GM19328 (cell line): ENCODE data around the gene MMP7.
"Not testable (repeated sequence)": the region's sequence is repeated elsewhere in the genome, so short reads cannot be mapped to it uniquely, and the experiment has no call there.

Source experiments
- ATAC-seq: cut with Tn5 transposase; IDR thresholded peaks from one replicate; pipeline ENCODE4 v1.9.1; 2021; ENCODE audit warnings: mild to moderate bottlenecking, moderate library complexity; ENCODE audit not compliant: unreplicated experiment

MMP7 gene

DNA sequence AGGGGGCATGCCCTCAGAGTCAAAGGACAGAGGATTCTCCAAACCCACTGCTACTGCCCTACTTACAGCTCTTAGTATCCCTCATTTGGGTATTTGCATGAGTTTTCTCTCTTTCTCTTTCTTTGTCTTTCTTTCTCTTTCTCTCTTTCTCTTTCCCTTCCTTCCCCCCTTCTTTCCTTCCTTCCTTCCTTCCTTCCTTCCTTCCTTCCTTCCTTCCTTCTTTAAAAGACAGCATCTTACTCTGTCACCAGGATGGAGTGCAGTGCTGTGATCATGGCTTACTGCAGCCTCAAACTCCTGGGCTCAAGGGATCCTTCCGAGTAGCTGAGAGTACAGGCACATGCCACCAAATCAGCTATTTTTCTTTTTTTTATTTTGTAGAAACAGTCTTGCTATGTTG, 14.0 kb upstream of the MMP7 start:
- no peak for ATAC-seq

- ATAC-seq = no peak
Observed at GRCh38 chr11:102539567-102539966, 9.0 kb upstream of the MMP7 start.

DNA sequence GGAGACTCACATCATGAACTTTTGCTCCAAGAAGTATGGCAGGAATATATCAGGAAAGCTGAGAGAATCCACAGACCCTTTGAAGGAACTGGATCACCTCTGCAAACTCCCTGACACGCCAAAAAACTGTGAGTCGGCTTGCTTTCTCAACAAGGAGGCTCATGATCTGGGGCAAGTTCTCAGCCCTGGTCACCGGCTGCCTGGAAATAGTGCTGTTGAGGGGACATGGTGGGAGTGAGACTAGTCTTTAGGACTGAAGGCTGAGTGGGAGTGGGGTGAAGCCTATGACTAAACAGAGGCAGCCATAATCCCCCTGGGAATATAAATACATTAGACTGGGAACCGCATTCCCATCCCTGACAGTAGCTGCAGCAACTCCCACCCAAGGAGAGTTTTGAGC, 8.4 kb upstream of the MMP7 start:
- no peak for ATAC-seq

GRCh38 chr11:102534261-102534872, 3.8 kb upstream of the MMP7 start:
- no peak for ATAC-seq

GRCh38 chr11:102528618-102529017, 1.9 kb downstream of the MMP7 start:
- no peak for ATAC-seq

GRCh38 chr11:102527684-102528083, 2.9 kb downstream of the MMP7 start:
- ATAC-seq = no peak

GRCh38 chr11:102527041-102527440, 3.5 kb downstream of the MMP7 start:
- ATAC-seq = no peak

DNA sequence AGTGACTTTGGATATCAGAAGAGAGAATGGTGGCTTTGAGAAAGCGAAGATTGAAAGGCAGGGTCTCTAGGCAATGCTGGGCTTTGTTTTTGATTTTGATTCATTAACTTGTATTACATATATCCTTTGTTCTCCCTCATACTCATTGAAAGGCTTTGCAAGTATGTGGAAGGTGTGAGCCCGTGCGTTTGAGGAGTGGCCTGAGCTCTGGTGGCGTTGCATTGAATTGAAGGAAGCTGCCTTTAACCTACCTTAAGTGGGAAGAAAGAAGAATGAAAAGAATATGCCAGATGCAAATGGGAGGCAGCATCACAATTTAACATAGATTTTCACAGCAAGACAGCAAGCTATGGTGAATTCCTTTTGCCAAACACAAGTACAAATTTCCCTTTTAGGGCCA, 6.7 kb downstream of the MMP7 start:
- no peak for ATAC-seq

DNA sequence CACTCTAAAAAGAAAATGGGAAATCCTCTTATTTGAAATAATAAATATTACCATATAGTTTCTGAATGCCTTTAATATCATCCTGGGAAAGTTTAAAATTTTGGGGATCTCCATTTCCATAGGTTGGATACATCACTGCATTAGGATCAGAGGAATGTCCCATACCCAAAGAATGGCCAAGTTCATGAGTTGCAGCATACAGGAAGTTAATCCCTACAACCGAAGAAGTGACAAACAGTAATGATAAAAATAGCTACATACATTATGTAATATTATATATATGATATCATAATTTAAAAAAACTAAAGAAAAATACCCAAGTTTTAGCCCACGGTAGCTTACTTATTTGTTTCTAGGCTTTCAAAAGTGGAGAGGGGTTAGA, 7.4 kb downstream of the MMP7 start:
- ATAC-seq = no peak

DNA sequence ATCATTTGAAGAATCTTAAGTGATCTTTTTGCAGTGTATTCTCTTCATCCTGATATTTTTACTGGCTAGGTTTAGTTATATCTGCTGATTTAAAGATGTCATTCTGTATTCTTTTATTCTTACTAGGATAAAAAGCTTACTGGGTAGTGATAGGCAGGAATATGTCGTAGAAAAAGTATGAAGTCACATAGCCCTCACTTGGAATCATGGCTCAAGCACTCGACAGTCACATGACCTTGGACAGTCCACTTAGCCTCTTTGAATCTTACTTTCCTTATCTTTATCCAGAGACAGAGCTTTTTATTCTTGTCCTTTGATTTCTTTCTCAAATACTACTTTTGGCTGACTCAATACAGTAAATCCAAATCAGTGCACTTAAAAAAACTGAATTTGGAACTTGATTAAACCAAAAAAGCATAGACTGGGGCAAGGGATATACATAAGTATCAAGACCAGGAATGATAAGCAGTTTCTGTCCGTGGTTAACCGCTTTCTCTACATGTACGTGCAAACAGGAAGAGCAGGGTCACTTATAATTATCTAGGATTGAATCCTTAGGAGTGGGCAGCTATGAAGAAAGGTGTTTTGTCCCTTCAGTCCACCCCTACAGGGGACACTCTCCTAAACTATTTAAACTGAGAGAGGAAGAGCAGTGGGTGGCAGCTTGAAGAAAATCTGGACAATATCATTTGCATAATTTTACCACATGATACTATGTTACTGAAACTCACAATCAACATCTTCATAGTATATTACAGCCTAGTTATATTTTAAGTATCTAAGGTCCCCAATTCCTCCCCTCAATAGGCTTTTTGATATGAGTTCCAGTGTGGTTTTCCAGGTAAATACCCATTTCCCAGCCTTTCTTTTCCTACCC, 8.0 kb downstream of the MMP7 start:
- no peak for ATAC-seq

- ATAC-seq = no peak
Observed at GRCh38 chr11:102521121-102521520, 9.4 kb downstream of the MMP7 start.

DNA sequence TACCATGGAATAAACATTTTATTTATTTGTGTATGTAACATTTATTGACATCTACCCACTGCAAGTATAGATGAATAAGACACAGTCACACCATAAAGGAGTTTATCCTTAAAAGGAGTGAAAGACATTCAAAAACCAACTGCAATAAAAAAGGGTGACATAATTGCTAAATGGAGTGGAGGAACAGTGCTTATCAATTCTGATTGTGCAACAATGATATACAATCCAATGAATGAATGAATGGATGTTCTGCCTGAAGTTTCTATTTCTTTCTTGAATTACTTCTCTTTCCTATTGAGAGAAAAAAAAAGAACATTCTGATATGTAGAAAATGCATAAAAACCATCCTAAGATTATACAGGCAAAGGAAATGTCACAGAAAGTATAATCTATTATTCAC, 10.0 kb downstream of the MMP7 start:
- ATAC-seq = no peak

- no peak for ATAC-seq
Observed at GRCh38 chr11:102518296-102519094, 12.1 kb downstream of the MMP7 start.

GRCh38 chr11:102517670-102518069, 12.9 kb downstream of the MMP7 start:
- no peak for ATAC-seq

- no peak for ATAC-seq
Observed at GRCh38 chr11:102516179-102516578, 14.4 kb downstream of the MMP7 start.

- ATAC-seq = no peak
Observed at GRCh38 chr11:102513869-102514268, 16.7 kb downstream of the MMP7 start.

DNA sequence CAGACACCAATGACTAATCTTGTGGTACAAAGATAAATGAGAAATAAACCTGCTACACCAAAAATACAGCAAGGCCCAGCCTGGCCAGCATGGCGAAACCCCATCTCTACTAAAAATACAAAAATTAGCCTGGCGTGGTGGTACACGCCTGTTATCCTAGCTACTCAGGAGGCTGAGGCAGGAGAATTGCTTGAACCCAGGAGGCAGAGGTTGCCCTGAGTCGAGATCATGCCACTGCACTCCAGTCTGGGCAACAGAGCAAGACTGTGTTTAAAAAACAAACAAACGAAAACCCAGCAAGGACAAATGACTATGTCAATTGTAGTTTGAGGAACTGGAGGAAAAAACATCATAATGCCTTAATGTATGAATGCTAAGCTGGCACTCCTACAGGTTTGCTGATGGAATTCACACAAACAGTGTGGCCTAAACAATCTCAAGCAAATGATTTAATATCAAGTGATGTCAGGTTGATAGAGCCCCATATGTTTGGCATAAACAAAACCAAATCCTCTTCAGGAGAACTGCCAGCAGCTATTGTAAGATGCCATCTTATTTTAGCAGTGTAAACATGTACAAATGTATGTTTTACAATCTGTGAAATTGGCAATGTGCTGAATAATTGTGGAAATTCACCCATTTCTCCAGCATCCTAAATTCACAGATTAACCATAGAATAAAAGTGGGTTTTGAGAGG, 20.0 kb downstream of the MMP7 start:
- ATAC-seq = no peak

GRCh38 chr11:102502831-102503230, 27.7 kb downstream of the MMP7 start:
- not testable (repeated sequence) for ATAC-seq

GRCh38 chr11:102500829-102501228, 29.7 kb downstream of the MMP7 start:
- no peak for ATAC-seq

GRCh38 chr11:102499931-102500330, 30.6 kb downstream of the MMP7 start:
- no peak for ATAC-seq

- ATAC-seq = no peak
Observed at GRCh38 chr11:102499151-102499550, 31.4 kb downstream of the MMP7 start.
